GM21526 (cell line): ENCODE results near the gene BTBD6.

ENCODE experiments used
- ATAC-seq: cut with Tn5 transposase; IDR thresholded peaks from one replicate; pipeline ENCODE4 v1.9.1; 2021; ENCODE audit warnings: moderate library complexity; ENCODE audit not compliant: unreplicated experiment, low FRiP score

Gene BTBD6

DNA sequence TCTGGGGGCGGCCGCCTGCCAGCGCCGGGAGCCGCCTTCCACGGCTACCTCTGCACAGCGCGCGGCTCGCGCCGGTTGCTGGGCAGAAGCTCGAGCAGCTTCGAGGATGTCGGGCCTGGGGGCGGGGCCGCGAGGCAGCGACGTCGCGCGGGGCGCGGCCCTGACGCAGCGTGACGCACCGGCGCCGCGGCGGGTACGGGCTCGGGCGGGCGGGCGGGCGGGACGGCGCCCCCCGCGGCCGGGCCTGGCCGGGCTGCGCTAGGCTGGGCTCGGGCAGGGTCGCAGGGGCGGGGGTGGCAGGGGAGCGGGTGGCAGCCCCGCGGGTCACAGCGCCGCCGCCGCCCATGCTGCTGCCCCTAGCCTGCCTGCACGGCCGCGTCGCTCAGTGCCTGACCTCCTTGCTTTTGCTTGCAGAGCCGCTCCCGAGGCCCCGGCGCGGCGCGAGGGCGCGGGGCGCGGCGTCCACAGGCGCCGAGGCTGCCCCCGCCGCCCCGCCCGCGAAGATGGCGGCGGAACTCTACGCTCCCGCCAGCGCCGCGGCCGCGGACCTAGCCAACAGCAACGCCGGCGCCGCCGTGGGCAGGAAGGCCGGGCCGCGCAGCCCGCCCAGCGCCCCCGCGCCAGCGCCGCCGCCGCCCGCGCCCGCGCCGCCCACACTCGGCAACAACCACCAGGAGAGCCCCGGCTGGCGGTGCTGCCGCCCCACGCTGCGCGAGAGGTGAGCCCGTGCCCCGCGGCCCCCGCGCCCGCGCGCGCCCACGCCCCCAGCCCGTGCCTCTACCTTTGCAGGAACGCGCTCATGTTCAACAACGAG is at the start of gene BTBD6:
TSS of gene BTBD6 (plus strand) at position 166 of the 814 bp plus-strand sequence. CDS start at position 345, 179 bp downstream.
- ATAC-seq = peak; percentile 86

DNA sequence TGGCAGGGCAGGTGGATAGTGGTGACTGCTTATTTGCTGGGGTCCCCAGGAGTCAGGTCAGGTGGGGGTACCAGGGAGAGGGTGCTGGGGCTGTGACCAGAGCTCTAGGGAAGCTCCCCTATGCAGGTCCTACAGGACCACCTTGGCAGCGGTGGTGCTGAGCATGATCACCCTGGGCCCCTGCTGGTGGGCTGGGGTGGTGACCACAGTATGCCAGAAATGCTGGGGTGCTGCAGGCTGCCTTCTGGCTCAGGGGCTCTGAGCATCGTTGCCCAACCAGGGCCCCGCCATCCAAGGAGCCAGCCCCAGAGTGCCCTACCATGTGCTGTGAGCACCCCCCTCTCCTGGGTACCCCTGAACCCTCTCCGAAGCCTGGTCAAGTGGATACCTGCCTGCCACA is 49.7 kb upstream of the BTBD6 start:
- ATAC-seq = no peak

DNA sequence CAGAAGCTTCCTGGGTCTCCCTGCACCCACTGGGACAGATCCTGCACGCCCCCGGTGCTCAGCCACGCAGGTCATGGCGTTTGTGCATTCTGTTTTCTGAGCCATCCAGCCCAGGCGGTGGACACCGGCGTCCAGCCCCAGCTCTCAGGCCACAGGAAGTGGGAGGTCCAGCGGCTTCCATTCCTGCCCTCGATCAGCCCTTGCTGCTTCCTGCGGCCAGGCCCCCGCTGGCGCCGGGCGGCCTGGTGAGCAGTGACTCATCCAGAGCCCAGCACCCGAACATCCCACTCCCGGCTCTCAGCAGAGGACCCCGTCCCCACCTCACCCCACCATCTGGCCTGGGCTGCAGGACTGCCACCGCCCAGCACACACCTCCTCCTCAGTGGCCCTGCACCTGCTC is 49.2 kb upstream of the BTBD6 start:
- no peak for ATAC-seq

DNA sequence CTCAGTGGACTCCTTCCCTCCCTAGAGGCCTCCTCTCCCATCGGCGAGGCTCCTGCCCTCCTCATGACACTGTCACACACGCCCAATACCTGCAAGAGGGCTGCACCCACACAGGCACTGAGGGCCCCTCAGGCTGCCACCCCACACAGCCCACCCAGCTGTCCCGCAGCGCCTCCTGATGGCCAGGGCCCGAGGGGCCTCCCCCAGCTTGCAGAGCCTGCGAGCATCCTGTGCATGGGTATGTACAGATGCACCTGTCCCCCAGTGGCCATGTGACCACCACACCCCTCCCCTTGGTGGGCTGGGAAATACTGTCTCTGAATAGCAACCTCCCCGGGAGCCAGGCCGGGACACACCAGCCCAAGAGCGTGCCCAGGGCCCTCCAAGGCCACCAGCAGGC is 48.3 kb upstream of the BTBD6 start:
- no peak for ATAC-seq

DNA sequence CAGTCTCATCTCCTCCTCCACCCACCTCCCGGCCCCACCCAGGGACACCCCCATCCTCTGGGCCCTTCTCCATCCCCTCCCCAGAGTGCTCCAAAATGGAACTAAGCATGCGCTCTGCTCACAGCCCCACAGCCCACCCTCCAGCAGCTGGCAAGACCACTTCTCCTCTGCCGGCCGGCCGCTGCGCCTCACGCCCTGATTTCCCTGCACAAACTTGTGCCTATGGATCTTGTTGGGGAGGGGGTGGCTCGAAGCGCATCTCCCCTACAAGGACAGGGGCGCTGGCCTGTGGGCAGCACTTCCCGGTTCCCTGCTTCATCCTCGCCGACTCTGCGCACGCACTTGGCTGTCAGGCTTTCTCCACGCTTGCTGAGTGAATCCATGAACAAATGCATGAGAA is 47.7 kb upstream of the BTBD6 start:
- ATAC-seq = no peak

DNA sequence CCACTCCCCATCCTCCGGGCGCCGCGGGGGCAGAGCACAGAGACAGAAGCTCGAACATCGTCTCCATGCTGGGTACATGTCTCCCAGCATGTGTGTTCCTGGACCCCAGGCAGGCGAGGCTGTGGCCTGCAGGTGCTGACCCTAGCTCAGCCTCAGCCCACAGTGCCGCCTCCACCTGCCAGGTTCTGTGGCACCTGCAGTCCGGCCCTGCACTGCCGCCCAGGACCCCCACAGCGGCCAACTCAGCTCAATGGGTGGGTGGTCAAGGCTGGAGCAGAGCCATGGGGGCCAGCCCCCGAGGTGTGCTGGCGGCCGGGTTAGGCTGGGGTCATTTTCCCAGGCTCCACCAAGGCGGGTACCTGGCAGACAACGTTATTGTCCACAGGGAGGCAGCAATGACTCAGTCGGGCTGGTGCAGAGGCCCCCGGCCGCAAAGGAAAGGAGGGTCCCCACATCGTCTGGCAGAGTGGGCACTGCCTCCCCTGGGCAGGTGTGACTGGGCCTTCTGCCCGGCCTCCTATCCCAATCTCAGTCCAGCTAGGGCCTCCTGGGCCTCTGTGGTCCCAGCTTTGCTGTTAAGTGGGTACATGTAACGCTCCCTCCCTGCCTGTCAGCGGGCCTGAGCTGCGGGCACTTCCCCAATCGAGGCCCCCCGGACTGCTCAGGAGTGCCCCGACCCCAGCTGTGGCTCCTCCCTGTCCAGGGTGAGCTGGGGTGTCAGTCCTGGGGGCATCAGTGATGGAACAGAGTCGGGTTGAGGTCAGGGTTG is 47.0 kb upstream of the BTBD6 start:
- ATAC-seq = no peak

DNA sequence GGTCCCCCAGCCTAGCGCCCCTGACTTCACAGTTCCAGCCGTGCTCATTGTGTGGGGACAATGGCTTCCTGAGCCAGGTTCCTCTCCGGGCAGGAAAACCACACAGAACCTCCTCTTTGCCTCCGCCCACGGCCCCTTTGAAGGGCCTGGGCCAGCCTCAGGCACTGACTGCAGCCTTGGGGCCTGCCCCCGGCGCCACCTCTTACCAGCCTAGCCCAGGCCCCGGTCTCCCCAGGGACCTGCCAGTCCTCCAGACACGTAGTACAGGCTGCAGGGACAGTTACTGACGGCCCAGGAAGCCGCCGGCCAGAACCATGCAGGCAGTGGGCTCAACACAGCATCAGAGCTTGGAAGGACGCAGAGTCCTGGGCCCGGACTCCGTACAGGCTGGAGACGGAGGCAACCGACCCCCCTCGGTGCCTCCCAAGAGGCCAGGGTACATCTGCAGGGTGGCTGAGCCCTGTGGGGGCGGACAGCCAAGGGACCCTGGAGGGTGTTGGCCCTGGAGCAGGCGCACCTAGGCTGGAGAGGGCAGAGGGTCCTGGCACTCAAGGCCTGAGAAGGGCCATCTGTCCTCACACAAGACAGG is 46.3 kb upstream of the BTBD6 start:
- no peak for ATAC-seq

DNA sequence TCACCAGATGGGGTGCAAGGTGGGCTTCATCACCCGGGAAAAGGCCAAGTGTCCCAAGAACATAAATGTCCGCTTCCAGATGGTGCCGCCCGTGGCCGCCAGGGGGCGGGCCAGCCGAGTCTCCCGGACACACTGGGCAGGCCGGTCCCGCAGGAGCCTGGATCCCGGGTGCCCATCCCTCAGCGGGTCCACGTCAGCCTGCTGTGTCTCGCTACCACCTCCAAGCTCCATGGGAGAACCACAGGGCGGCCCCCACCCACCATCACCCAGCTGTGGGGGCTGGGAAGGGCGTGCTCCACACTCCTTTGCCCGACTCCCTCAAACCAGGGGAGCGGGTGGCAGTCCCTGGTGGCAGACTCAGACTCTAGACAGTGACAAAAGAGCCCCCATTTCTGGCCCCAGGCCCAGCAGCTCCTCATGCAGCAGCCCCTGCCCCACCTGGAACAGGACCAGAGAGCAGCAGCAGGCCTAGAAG is 45.2 kb upstream of the BTBD6 start:
- no peak for ATAC-seq

DNA sequence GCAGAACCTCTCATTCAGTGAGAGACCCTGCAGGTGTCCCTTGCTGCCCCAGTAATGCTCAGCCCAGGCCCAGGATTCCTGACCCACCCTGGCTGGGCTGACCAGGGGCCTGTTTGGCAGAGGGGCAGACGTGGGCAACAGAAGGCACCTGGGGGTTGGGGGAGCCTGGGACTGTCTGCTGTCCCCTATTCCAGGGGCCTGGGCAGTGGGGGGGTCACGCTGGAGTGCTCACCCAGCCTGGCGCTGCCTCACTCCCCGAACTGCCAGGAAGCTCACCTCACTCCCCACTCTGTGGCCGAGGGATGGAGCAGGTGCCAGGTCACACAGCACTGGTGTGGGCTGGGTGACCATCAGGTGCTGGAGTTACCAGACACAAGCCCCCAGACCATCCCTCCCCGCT is 44.6 kb upstream of the BTBD6 start:
- no peak for ATAC-seq

DNA sequence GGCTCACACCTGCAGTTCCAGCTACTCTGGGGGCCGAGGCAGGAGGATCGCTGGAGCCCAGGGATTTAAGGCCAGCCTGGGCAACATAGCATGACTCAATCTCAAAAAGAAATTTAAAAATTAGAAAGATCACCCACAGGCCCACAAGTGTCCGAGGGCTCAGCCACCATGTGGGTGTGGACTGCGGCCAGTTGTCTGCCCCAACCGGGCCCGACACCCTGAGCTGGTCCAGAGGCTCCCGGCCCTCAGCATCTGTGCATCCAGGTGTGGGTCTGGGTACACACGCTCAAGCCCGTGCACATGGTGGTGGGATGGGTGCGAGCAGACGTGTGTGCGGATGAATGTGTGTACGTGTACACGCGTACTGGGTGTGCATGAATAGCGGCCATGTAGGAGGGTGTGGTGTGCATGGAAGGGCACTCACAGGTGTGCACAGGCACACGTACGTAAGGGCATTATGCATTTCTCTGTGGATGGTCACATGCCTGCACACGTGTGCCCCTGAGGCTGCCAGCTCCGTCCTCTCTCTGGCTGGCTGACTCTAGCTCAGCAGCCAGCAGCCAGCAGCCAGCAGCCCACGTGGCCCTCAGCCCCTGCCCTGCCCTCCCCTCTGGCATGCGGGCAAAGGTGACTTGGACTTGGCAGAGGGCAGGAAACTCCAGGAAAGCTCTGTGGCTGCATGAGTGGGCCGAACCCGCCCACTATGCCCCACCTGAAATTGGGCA is 44.0 kb upstream of the BTBD6 start:
- ATAC-seq = no peak

DNA sequence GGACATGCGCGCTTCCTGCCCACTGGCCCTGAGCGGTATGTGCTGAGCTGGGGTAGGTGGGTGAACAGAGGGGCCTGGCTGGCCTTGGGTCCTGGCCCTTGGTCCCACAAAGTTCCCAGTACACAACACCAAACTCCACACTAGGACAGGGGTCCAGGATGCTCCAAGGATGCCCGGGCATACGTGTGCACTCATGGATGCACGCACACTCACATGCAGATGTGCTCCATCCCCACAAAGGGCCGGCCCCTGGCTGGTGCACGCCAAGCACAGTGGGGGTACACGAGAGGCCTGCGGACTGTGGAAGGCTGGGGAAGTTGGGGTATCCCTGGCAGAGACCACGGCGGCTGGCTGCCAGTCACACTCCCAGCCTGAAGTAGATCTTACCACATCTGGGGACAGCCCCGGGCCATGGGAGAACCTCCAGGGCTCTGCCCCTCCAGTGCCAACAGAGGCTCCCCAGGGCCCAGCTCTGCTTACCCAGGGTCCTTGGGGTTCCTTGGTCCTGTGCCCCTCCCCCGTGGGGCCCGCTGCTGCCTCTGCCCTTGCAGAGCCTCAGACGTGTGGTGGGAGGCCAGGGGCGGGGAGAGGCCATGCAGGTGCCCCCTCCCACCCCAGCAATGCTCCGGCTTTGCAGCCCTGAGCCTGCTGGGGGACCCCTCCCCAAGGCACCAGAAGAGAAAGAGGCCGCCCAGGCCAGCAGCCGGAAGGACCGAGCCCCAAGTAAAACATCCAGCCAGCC is 43.2 kb upstream of the BTBD6 start:
- no peak for ATAC-seq

DNA sequence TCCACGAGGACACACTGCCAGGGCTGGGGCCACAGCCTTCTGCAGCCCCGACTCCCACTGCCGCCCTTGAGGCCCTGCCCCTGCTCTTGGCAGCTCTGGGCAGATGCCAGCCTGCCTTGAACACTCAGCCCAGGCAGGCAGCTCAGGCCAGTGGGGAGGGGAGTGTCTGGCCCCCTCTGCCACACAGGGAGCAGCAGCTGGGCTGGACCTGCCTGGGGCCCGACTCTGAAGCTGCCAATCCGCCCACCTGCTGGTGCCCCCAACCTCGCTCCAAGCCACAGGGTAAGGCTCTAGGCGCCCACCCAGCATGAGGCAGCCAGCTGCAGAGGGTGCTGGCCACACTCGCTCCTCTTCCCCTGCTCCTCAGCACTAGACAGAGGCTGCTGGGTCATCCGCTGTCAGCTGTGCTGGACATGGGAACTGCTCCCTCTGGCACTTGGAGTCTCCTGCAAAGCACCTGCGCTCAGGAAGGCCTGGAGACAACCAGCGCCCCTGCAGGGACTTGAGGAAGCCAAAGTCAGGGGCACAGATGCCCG is 42.6 kb upstream of the BTBD6 start:
- no peak for ATAC-seq

DNA sequence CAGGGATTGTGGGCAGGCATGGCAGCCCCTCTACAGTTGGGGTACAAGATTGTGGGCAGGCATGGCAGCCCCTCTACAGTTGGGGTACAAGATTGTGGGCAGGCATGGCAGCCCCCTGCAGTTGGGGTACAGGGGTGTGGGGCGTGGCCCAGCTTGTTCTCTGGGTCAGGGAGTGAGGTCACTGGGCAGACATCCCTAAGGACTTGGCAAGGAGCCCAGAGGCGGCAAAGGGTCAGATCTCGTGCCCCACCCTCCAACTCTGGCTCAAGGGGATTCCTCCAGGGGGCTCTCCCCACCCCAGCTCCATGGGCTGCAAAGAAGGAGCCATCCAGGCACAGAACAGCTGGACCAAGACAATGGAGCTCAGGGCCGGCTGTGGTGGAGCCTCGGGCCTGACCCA is 41.5 kb upstream of the BTBD6 start:
- no peak for ATAC-seq

DNA sequence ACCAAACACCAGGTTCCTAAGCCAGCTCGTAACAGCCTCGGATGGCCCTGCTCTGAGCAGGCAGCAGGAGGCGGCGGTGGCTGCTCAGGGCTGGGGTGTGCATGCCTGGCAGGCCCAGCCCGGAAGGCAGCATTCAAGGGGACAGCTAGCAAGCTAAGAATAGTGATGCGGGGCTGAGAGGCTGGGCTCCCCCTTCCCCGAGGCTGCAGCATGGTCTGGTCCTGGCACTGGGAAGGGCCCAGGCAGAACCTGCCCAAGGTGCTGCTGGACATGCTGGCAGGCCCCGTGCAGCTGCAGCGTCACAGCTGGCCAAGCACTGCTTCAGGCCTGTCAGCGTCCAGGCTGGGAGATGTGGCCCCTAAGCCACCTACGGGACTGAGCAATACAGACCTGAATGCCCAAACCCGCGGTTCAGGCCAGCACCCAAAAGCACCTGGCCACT is 40.9 kb upstream of the BTBD6 start:
- ATAC-seq = no peak

DNA sequence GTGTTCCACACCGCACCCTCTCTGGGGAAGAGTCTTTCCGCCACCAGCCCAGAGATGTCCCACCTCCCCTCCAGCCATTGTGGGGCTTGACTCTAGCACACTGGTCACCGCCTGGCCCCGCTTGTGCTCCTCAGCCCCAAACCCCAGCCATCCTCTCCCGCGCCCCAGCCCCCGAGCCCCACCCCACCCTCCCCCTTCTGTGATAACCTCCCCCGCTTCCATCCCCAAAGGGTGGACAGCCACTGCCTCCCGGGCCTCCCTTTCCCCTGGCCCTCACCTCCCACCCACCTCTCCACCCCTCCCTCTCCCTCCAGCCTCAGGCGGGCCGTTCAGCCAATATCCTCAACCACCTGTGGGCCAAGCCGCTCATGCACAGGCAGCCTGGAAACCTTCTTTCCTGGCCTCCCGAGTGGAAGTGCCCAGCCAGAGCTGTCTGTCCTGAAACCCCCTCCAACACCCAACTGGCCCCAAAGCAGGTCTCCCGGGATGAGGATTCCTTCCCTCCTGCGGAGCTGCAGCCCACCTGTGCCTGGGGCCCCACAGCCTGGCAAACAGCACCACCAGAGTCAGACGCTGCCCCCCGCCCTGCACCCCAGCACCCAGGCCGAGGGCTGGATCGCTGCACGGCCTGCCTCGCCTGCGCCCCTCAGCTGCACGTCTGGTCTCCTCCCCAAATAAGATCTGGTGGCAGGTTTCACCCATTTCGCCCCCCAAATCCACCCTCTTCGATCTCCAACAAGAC is 40.2 kb upstream of the BTBD6 start:
- ATAC-seq = no peak

DNA sequence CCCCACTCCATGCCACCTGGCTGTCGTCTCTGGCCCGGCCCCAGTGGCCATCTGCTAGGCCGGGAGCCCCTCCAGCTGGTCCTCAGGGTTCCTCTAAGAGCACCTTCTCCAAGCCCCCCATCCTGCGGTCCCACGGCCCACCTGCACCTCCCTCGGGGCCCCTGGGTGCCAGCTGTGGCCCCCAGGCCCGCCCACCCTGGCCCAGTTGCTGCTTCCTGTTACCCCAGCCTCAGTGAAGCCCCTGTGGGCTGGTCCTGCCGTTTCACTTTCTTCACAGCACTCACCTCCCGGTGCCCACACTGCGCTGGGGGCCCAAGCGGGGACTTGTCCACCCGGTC is 39.6 kb upstream of the BTBD6 start:
- no peak for ATAC-seq

DNA sequence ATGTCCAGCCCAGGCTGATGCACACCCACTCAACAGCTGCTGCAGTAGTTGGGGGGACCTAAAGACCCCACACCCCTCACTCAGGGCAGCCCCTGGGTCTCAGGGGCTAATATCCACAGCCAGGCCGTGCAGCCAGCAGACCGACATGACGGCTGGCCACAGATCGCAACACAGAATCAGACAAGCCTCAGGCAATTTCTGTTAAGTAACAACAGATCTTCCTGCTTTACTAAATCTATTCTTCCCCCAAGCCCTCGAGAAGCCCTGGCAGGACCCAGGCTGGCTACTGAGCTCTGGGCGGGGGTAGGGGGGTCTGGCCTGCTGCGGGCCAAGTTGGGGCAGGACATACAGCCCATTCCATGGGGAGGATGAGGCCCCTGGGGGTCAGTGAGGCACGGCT is 39.2 kb upstream of the BTBD6 start:
- no peak for ATAC-seq

DNA sequence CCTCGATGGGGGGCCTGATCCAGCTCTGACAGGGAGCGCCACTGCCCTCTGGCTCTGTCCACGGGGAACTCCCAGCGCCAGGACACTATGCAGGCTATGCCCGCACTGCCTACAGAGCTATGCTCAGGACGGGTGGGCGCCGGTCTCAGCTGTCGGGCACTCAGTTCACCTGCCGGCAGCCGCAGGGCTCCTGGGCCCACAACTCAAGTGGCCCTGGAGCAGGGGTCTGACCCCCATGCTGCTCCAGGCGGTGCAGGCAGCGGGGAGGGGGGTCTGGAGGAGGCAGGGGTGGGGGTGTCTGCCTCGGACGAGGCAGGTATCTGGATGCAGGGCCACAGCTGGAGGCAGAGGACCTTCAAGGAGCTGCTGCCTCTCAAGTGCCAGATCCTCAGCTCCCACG is 38.7 kb upstream of the BTBD6 start:
- no peak for ATAC-seq
